ENCODE results near the gene IGFBP1.

The IGFBP1 gene

GRCh38 chr7:45873355-45873754 lies 14.9 kb upstream of the IGFBP1 start:
- H3K27ac ChIP-seq (replicated peaks), result no peak overlapping the region
- H3K27me3 ChIP-seq (ENCODE audit: insufficient read depth, poor library complexity, severe bottlenecking), result no peaks in the 10 kb centered on the region
- no peak for TF ChIP-seq GABPA (IDR thresholded peaks at IDR 0.05; ENCODE audit: low read depth)
- TF ChIP-seq POLR2AphosphoS5 (IDR thresholded peaks at IDR 0.05; ENCODE audit: low read depth), result no peak
- no peak for TF ChIP-seq SPI1 (IDR thresholded peaks at IDR 0.05; ENCODE audit: borderline replicate concordance, low read depth)
- no peak for TF ChIP-seq CTCF (IDR thresholded peaks at IDR 0.05; ENCODE audit: insufficient read depth, low read length)
- TF ChIP-seq REST (IDR thresholded peaks at IDR 0.05; ENCODE audit: insufficient replicate concordance, low read depth), result no peak
- no peak for DNase-seq (ENCODE audit: low read depth in 1 of 2, low spot score in 1 of 2)
- no peak overlapping the region for H3K4me3 ChIP-seq (replicated peaks; ENCODE audit: insufficient read depth, low read length)

- DNase-seq (ENCODE audit: low read depth in 1 of 2, low spot score in 1 of 2), result no peak
- Histone ChIP-seq H3K27ac (replicated peaks) (no peak overlapping the region), H3K27me3 (ENCODE audit: insufficient read depth, poor library complexity, severe bottlenecking) (no peaks in the 10 kb centered on the region), H3K4me3 (replicated peaks; ENCODE audit: insufficient read depth, low read length) (no peak overlapping the region)
- TF ChIP-seq POLR2AphosphoS5 (IDR thresholded peaks at IDR 0.05; ENCODE audit: low read depth) (no peak), CTCF (IDR thresholded peaks at IDR 0.05; ENCODE audit: insufficient read depth, low read length) (no peak), SPI1 (IDR thresholded peaks at IDR 0.05; ENCODE audit: borderline replicate concordance, low read depth) (no peak), REST (IDR thresholded peaks at IDR 0.05; ENCODE audit: insufficient replicate concordance, low read depth) (no peak), GABPA (IDR thresholded peaks at IDR 0.05; ENCODE audit: low read depth) (no peak)
Measured at GRCh38 chr7:45874408-45875131, 13.7 kb upstream of the IGFBP1 start.

GRCh38 chr7:45876519-45876918 lies 11.8 kb upstream of the IGFBP1 start:
- TF ChIP-seq GABPA (IDR thresholded peaks at IDR 0.05; ENCODE audit: low read depth) (no peak), SPI1 (IDR thresholded peaks at IDR 0.05; ENCODE audit: borderline replicate concordance, low read depth) (no peak), REST (IDR thresholded peaks at IDR 0.05; ENCODE audit: insufficient replicate concordance, low read depth) (no peak)
- H3K4me3 ChIP-seq (replicated peaks; ENCODE audit: insufficient read depth, low read length), result no peak overlapping the region
- H3K27me3 ChIP-seq (ENCODE audit: insufficient read depth, poor library complexity, severe bottlenecking), result no peaks in the 10 kb centered on the region
- no peak overlapping the region for H3K27ac ChIP-seq (replicated peaks)
- DNase-seq (ENCODE audit: low read depth in 1 of 2, low spot score in 1 of 2), result no peak
